A172 (cell line): ENCODE results near the gene PFN4. TPM values are rescaled to one million over a fixed set of nuclear protein-coding genes. Genes with fewer than 3 reads are reported as not detected.
"Not testable (repeated sequence)": the region's sequence is repeated elsewhere in the genome, so short reads cannot be mapped to it uniquely, and the experiment has no call there.

Experiments
- DNase-seq: peaks from one replicate; pipeline ENCODE4 v3.0.0-alpha.2; 2015; ENCODE audit warnings: low spot score
- total RNA-seq: library from RNA; depleted of rRNA; stranded (reverse); fragments of >200 nt; shearing (Covaris generic); gene quantifications from 2 replicates; pipeline ENCODE4 v1.2.3, GENCODE V29; 2014

The PFN4 gene
- total RNA-seq, 1 experiment from 2014 or later, result 0.40 TPM

DNA sequence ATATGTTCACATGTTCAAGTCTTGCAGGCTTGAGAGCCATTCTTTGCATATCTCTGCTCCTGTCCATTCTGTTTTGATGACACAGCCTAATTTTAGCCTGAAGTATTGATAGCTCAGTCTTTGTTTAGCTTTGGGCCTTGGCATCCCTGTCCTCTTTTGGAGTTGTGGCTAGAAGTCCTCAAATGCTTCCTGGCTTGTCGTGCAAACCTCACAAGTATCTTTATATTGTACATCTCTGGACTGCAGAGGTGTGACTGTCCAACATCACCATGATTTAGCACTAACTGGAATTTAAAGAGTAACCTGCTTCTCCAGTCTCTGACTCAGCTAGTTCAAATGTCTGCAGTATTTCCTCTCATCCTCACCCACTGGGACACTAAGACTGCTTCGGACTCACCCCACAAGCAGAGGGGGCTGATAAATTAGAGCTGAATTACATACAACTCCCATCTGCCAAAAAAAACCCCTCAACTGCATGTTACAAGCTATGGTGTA is 11.7 kb downstream of the PFN4 start:
- DNase-seq, result peak; percentile 59

DNA sequence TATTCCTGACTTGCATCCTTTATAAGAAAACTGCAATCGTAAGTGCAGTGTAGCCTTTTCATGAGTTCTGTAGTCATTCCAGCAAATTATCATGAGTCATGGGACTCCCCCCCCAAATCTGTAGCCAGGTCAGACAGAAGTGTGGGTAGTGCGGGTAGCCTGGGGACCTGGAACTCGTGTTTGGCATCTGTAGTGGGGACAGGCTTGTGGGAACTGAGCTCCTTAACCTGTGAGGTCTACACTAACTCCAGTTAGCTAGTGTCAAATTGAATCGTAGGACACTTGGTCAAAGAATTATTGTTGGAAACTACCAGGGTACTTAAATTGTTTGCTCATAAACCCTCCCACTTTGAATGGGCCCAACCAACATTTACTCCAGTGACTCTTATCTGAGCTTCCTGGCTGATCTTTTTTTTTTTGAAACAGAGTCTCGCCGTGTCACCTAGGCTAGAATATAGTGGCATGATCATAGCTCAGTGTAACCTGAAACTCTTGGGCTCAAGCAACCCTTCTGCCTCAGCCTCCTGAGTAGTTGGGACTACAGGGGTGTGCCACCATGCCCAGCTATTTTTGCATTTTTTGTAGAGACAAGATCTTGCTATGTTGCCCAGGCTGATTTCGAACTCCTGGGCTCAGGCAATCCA is 12.4 kb downstream of the PFN4 start:
- no peak for DNase-seq

DNA sequence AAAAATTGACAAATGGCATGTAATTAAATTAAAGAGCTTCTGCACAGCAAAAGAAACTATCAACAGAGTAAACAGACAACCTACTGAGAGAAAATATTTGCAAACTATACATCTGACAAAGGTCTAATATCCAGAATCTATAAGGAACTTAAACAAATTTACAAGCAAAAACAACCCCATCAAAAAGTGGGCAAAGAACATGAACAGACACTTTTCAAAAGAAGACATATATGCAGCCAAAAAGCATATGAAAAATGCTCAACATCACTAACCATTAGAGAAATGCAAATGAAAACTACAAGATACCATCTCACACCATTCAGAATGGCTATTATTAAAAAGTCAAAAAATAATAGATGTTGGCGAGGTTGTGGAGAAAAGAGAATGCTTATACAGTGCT is 13.7 kb downstream of the PFN4 start:
- not testable (repeated sequence) for DNase-seq

DNA sequence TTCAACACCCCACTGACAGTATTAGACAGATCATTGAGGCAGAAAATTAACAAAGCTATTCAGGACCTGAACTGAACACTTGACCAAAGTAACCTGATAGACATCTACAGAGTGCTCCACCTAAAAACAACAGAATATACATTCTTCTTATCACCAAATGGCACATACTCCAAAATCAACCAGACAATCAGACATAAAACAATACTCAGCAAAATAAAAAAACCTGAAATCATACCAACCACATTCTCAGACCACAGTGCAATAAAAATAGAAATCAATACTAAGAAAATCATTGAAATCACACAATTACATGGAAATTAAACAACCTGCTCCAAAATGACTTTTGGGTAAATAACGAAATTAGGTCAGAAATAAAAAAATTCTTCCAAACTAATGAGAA is 15.8 kb downstream of the PFN4 start:
- no peak for DNase-seq

DNA sequence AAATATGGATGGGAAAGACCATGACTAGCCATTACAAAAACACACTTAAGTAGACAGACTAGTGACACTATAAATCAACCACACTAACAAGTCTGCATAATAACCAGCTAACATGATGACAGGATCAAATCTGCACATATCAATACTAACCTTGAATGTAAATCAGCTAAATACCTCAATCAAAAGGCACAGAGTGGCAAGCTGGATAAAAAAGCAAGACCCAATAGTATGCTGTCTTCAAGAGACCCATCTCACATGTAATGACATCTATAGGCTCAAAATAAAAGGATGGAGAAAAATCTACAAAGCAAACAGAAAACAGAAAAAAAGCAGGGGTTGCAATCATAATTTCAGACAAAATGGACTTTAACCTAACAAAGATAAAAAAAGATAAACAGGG is 16.3 kb downstream of the PFN4 start:
- no peak for DNase-seq

DNA sequence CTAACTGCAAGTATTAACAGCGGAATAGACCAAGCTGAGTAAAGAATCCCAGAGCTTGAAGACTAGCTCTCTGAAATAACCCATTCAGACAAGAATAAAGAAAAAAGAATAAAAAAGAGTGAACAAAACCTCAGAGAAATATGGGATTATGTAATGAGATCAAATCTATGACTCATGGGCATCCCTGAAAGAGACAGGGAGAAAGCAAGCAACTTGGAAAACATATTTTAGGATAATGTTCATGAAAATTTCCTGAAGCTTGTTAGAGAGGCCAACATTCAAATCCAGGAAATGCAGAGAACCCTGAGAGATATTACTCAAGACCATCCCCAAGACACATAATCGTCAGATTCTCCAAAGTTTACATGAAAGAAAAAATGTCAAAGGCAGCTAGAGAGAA is 17.3 kb downstream of the PFN4 start:
- no peak for DNase-seq

DNA sequence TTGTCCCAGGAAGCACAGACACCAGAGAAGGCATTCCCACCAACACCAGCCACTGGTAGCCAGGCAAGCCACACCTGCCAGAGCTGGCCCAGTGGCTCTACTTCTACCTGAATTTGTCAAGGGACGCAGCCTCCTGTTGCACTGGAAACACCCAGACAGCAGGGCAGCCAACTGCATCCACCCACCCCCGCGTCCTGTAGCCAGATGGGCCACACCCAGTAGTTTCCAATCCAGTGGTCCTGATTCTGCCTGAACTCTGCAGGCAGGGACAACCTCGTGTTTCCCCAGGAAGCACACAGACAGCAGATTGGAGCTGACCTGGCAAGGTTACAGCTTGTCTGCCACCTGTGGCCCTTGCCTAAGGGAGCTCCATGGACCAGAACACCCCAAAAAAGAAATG is 18.2 kb downstream of the PFN4 start:
- no peak for DNase-seq

DNA sequence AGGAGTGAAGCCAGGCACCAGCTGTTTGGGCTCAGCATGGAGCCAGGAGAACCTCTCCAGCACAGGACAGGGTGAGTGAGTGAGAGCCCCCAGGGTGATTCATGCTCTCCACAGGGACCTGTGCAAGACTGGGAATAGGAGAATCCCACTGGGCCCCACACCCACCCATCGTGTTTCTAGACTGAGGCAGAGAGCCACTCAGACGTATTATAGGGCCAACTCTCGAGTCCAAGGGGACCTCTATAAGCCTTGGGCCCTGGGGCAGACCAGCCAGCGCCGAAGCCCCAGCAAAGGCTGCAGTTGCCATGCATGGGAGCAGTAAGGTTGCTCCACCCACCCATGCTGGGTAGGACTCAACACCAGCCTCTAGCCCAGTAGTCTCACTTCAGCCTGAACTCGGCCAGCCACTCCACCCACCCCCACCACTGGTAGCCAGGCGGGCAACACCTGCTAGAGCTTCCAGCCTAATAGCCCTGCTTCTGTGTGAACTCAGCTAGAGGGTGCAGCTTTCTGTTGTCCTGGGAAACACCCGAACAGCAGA is 19.0 kb downstream of the PFN4 start:
- DNase-seq, result no peak

DNA sequence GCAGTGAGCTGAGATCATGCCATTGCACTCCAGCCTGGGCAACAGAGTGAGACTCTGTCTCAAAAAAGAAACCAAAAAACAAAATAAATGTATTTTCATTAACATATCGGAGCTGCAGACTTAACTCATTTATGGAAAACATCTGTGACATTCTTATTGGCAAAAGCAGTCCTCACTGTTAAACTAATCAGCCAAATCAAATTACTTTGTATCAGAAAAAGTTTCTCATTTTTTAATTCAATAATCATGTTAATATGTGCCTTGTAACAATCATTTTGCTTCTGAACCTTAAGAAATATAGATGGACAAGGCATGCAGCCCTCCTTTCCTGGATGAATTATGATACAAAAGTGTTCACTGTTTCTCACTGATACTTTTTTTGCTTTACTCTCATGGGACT is 20.5 kb downstream of the PFN4 start:
- DNase-seq, result no peak

DNA sequence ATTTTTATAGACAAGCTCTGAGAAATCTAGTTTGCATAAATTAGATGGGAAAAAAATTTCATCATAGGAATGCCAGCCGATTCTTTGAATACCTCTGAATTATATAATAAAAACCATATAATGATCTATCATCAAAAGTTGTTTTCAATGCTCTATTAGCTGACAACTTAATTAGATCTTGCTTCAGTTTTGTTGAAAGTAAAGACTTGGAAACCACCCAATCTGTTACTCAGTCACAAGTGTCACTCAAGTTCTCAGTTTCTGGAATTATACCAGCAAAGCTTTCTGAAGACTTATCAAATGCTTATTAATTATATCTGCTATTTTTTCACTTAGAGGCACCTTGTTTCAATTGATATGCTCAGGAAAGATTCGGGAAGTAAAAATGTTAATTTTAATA is 21.1 kb downstream of the PFN4 start:
- no peak for DNase-seq

DNA sequence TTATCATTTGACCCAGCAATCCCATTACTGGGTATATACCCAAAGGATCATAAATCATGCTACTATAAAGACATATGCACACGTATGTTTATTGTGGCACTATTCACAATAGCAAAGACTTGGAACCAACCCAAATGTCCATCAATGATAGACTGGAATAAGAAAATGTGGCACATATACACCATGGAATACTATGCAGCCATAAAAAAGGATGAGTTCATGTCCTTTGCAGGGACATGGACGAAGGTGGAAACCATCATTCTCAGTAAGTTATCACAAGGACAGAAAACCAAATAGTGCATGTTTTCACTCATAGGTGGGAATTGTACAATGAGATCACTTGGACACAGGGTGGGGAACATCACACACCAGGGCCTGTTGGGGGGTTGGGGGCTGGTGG is 22.4 kb downstream of the PFN4 start:
- not testable (repeated sequence) for DNase-seq

DNA sequence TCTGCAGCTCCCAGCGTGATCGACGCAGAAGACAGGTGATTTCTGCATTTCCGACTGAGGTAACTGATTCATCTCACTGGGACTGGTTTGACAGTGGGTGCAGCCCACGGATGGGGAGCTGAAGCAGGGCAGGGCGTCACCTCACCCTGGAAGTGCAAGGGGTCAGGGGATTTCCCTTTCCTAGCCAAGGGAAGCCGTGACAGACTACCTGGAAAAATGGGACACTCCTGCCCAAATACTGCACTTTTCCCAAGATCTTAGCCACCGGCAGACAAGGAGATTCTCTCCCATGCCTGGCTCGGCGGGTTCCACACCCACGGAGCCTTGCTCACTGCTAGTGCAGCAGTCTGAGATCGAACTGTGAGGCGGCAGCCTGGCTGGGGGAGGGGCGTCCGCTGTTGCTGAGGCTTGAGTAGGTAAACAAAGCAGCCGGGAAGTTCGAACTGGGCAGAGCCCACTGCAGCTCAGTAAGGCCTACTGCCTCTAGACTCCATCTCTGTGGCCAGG is 27.9 kb downstream of the PFN4 start:
- not testable (repeated sequence) for DNase-seq

DNA sequence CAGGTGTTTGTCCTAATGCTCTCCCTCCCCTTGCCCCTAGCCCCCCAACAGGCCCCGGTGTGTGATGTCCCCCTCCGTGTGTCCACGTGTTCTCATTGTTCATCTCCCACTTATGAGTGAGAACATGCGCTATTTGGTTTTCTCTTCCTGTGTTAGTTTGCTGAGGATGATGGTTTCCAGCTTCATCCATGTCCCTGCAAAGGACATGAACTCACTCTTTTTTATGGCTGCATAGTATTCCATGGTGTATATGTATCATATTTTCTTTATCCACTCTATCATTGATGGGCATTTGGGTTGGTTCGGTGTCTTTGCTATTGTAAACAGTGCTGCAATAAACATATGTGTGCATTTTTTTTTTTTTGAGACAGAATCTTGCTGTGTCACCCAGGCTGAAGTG is 29.9 kb downstream of the PFN4 start:
- not testable (repeated sequence) for DNase-seq

DNA sequence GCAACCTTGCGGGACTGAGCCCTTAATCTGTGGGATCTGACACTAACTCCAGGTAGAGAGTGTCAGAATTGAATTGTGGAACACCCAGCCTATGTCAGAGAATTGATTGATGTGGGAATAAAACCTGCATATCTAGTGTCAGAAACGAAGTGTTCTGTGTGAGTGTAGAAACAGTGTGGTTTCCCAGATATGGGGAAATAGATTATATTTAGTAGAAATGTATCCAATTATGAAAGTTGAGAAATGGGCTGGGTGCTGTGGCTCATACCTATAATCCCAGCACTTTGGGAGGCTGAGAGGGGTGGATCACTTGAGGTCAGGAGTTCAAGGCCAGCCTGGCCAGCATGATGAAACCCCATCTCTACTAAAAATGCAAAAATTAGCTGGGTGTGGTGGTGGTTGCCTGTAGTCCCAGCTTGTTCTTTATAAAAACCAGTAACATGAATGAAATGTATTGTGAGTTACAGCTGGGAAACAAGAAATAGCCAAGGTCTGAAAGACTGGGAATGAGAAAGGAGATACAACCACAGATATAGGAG is 34.2 kb downstream of the PFN4 start:
- DNase-seq, result no peak

DNA sequence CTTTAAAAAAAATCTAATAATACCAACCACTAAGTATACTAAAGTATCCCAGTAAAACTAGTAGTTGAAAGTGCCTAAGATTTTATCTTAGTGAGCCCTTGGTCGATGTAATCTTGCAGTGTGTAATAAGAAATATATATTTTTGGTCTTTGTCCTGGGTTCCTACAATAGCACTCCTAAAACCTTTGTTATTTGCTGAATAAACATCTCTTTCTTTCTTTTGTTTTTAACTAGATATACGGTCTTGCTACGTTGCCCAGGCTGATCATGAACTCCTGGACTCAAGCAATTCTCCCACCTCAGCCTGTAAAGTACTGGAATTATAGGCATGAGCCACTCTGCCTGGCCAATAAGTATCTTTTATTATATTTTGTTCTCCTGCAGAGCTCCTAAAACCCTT is 36.1 kb downstream of the PFN4 start:
- no peak for DNase-seq

DNA sequence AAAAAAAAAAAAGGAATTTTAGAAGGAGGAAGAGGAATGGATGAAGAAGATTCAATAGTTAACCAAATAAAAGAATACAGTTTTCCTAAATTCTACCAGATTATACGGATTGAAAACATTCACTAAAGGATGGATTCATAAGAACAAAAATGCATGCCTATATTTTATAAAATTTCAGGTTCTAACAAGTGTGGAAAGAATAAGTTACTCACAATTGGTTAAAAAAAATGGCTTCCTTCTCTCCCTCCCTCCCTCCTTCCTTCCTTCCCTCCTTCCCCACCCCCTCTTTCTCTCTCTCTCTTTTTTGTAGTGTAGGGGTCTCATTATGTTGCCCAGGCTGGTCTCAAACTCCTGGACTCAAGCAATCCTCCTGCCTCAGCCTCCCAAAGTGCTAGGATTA is 36.9 kb downstream of the PFN4 start:
- no peak for DNase-seq

DNA sequence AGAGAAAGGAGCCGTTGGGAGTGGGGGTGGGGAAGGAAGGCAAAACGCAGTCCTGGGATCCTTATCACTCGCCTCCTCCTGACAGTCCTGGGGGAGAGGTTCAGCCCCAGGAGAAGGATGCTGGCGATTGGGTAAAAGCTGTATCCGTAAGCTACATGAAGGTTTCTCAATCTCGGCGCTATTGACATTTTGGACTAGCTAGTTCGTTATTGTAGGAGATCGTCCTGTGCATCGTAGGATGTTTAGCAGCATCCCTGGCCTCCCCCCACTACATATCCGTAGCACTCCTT is 38.0 kb downstream of the PFN4 start:
- DNase-seq, result no peak

DNA sequence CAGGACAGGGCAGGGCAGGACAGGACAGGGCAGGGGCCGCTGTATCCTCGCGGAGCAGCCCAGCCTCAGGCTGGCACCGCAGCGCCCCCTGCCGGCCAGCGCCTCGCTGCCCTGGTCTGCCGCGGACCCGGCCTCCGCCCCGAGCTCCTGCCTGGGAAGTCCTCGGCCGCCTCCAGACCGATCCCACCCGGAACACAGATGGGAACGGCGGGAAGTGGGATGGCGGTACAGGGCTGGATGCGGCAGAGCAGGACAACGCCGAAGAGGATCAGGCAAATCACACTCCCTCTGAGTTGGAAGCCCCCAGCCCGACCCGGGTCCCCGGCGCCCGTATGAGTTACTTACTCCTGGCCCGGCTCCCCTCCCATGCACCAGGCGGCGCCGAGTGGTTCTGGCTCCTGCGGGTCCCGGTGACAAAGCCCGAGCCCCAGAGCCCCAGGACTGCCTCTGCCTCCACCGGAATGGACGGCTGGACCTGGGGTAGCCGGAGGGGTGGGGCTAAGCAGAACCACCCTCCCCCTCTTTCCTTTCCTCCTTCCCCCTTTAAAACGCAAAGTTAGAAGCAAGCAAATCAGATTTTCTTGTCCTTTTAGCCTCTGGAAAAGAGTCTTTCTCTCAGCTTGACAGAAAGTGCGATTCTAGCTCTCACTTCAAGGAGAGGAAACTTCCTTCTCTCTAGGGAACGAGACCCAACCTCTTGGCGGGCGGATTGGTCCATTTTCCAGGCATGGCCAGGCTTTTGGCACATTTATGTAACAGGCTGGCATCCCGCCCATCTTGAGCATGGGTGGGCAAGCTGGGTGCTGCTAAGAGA is 38.5 kb downstream of the PFN4 start, which contains the start of gene TP53I3:
TP53I3 (minus strand) TSS at position 449 of the 814 bp plus-strand sequence. CDS start 508 bp downstream, outside the sequence.
- peak; percentile 90 for DNase-seq

DNA sequence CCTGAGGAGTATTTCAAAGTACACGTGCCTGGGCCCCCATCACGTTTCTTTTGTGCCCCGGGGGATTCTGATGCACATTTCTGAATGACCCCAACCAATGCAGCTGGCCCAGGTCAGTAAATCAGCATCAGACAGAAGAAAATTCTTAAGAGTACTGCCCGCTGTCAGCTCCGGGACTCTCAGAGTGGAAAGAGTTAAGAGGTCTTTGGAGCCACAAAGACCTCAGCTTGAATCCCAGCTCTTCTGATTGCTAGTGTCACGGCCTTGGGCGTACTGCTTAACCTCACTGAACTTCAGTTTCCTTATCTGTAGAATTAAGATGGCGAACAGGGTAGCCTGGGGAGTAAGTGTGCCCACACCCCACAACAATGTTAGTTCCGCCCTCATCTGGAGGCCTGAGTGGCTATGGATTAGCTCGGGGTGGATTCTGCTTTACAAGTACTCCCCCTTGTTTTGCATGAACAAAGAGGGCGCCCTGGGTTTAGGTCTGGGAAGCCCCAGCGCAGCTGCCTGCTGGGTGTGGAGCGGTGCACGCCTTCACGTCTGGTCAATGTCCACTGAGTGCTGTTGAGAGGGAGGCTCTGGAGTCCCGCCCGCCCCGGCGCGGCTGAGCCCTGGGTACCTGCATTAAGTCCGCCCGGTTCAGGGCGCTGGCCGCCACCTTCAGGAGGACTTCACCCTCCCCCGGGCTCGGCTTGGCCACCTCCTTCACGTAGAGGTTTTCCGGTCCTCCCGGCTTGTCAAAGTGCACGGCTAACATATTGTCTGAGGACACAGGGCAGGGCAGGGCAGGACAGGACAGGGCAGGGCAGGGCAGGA is 39.4 kb downstream of the PFN4 start:
- DNase-seq, result peak; percentile 84

DNA sequence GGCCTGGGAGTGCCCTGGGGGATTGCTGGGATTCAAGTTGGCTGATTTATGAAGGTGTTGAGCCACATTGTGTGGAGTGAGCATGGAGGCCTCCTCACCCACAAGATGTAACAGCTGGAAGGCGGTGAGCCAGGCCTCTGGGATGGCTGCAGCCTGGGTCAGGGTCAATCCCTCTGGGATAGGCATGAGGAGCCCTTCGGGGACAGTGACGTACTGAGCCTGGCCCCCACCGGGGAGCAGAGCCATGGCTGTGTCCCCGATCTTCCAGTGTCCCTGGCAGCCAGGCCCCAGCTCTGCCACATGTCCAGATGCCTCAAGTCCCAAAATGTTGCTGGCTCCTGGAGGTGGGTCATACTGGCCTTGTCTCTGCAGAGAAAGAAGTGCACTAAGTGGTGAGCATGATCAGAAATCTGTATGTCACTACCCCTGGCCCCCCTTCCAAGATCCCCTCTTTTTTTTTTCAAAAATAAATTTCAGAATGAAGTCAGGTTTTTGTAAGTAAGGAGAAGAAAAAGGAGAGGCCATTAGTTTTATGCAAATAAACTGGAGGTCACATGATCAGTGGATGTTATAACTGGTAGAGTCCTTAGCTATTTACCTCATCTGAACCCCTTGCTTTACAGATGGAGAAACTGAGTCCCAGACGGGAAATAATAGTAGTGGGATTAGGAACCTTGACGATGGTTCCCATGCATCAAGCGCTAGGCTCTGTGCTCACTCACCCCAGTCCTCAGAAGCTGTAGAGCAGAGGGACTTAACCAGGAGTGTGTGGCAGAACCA is 40.2 kb downstream of the PFN4 start:
- DNase-seq, result no peak

DNA sequence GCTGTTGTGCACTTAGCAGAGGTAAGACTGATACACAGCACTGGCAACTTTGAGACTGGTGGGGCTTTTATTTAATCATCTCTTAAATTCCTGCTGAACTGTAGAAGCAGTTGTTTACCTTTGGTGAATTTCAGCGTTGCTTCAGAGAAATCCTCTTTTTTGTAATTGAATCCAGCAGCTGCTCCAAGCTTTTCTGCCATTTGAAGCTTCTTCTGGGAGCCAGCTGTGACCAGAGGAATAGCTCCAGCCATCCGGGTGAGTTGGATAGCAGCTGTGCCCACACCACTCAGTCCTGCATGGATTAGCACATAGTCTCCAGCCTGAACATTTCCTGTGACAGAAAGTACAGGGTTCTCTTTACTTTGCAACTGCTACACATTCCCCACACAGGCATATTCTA is 42.4 kb downstream of the PFN4 start:
- DNase-seq, result no peak
